GM23248 (cell line): ENCODE measurements around the gene ARMC8. TPM values are rescaled to one million over a fixed set of nuclear protein-coding genes. Genes with fewer than 3 reads are reported as not detected.

Experiments
- DNase-seq: peaks from one replicate; pipeline ENCODE4 v3.0.0-alpha.2; 2015
- H2AFZ ChIP-seq: fragments of 200-600 bp; sonication (generic); 2 replicates; pipeline ENCODE4 v1.6.1; 2016; ENCODE audit warnings: antibody characterized with exemption
- H3F3A ChIP-seq: fragments of 200-600 bp; sonication (generic); 2 replicates; pipeline ENCODE4 v1.6.1; 2016; ENCODE audit warnings: mild to moderate bottlenecking, antibody characterized with exemption, mixed run types; ENCODE audit not compliant: insufficient read depth
- H3K27ac ChIP-seq: fragments of 200-600 bp; sonication (generic); 2 replicates; pipeline ENCODE4 v1.5.1; 2016; ENCODE audit warnings: mild to moderate bottlenecking
- H3K27me3 ChIP-seq: fragments of 200-600 bp; sonication (generic); replicated peaks from 2 replicates; pipeline ENCODE4 v1.6.1; 2016; ENCODE audit warnings: mild to moderate bottlenecking; ENCODE audit not compliant: insufficient read depth
- H3K36me3 ChIP-seq: fragments of 200-600 bp; sonication (generic); 2 replicates; pipeline ENCODE4 v1.6.1; 2016; ENCODE audit warnings: low read depth, mild to moderate bottlenecking
- H3K4me1 ChIP-seq: fragments of 200-600 bp; sonication (generic); 2 replicates; pipeline ENCODE4 v1.6.1; 2016; ENCODE audit warnings: mild to moderate bottlenecking; ENCODE audit not compliant: insufficient read depth
- H3K4me2 ChIP-seq: fragments of 200-600 bp; sonication (generic); one replicate; pipeline ENCODE4 v1.6.1; 2016; ENCODE audit warnings: mild to moderate bottlenecking; ENCODE audit not compliant: unreplicated experiment
- H3K4me3 ChIP-seq: fragments of 200-600 bp; sonication (generic); 2 replicates; pipeline ENCODE4 v1.5.1; 2016; ENCODE audit warnings: mild to moderate bottlenecking
- H3K79me2 ChIP-seq: fragments of 200-600 bp; sonication (generic); 2 replicates; pipeline ENCODE4 v1.6.1; 2016; ENCODE audit warnings: mild to moderate bottlenecking; ENCODE audit not compliant: insufficient read depth
- H3K9ac ChIP-seq: fragments of 200-600 bp; sonication (generic); 2 replicates; pipeline ENCODE4 v1.6.1; 2016; ENCODE audit warnings: mild to moderate bottlenecking
- H3K9me2 ChIP-seq: fragments of 200-600 bp; sonication (generic); 2 replicates; pipeline ENCODE4 v1.6.1; 2016; ENCODE audit warnings: mixed run types, mild to moderate bottlenecking, moderate library complexity; ENCODE audit not compliant: insufficient read depth
- H3K9me3 ChIP-seq: fragments of 200-600 bp; sonication (generic); one replicate; pipeline ENCODE4 v1.6.1; 2017; ENCODE audit warnings: low read depth
- H4K20me1 ChIP-seq: fragments of 200-600 bp; sonication (generic); 2 replicates; pipeline ENCODE4 v1.6.0; 2016; ENCODE audit not compliant: insufficient read depth
- EZH2 ChIP-seq: fragments of 200-600 bp; sonication (generic); IDR thresholded peaks from 2 replicates; pipeline ENCODE4 v1.6.1; 2018; ENCODE audit warnings: antibody characterized with exemption, mild to moderate bottlenecking; ENCODE audit not compliant: insufficient read depth, poor library complexity, severe bottlenecking
- EZH2phosphoT487 ChIP-seq: fragments of 200-600 bp; sonication (generic); IDR thresholded peaks from 2 replicates; pipeline ENCODE4 v1.6.1; 2018; ENCODE audit warnings: antibody characterized with exemption, moderate library complexity, mild to moderate bottlenecking, low read depth; ENCODE audit not compliant: insufficient read depth
- WGBS, 2 experiments: methylation state at CpG; one replicate each; pipeline ENCODE4 v1.1.6; 2015 to 2017; ENCODE audit warnings: low lambda C conversion rate in 2 of 2, low coverage in 1 of 2; ENCODE audit errors: missing lambda C conversion rate in 2 of 2; 5-methylcytosine and 5-hydroxymethylcytosine counted together
- in situ Hi-C: fragments of 300-500 bp; cut with MboI; formaldehyde crosslinking; loops from 2 replicates; pipeline ENCODE4 v1.15.0; 2020
- polyA plus RNA-seq: library from polyadenylated mRNA; unstranded; fragments of >200 nt; fragmentation: Nextera tagmentation; extraction: Ambion mirVana; gene quantifications from 2 replicates; pipeline ENCODE4 v1.2.1, GENCODE V29; 2016
- total RNA-seq: library from RNA; depleted of rRNA; stranded (reverse); fragments of >200 nt; shearing (Covaris generic); gene quantifications from 2 replicates; pipeline ENCODE4 v1.2.3, GENCODE V29; 2014

ARMC8 gene
- total and polyA plus RNA-seq, 2 experiments from 2014 or later = 30.1 to 32.9 TPM

- Histone ChIP-seq H3K9me2 (no peaks in the 10 kb centered on the region; the same call in 1 of the 2 replicates), H3K79me2 (peaks cover 98% of the 10 kb centered on the region), H3K4me2 (no peak overlapping the region), H3K4me1 (no peaks in the 10 kb centered on the region), H3K4me3 (no peak overlapping the region), H3K9me3 (no peaks in the 10 kb centered on the region), H4K20me1 (0 out of 2 replicates have a peak, but pooled peaks cover 6% of the 10 kb centered on the region), H3K9ac (no peak overlapping the region), H3K27ac (no peak overlapping the region), H3K27me3 (no peaks in the 10 kb centered on the region), H2AFZ (no peak overlapping the region), H3K36me3 (no peaks in the 10 kb centered on the region), H3F3A (no peaks in the 10 kb centered on the region)
- DNase-seq = no peak
- in situ Hi-C loops = no loop called here
- WGBS, 2 experiments = 97 to 98% methylated on average over 3 of the region's 3 CpGs
- TF ChIP-seq EZH2 (no peak), EZH2phosphoT487 (no peak)
These were observed 23.4 kb downstream of the ARMC8 start for GRCh38 chr3:138210528-138210927.

- H3K4me2 ChIP-seq = no peak overlapping the region
- TF ChIP-seq EZH2phosphoT487 = no peak
- no peak for TF ChIP-seq EZH2
- in situ Hi-C loops = no loop called here
- H3K27ac ChIP-seq = no peak overlapping the region
- H4K20me1 ChIP-seq = 0 out of 2 replicates have a peak, but pooled peaks cover 3% of the 10 kb centered on the region
- H3K27me3 ChIP-seq = no peaks in the 10 kb centered on the region
- no peak overlapping the region for H2AFZ ChIP-seq
- no peaks in the 10 kb centered on the region for H3F3A ChIP-seq
- no peak for DNase-seq
- H3K9me2 ChIP-seq = no peaks in the 10 kb centered on the region; the same call in 1 of the 2 replicates
- no peak overlapping the region for H3K9ac ChIP-seq
- peaks cover 96% of the 10 kb centered on the region for H3K79me2 ChIP-seq
- H3K4me1 ChIP-seq = no peaks in the 10 kb centered on the region
- H3K36me3 ChIP-seq = 0 out of 2 replicates have a peak, but pooled peaks cover 5% of the 10 kb centered on the region
- 98 to 99% methylated on average over 7 of the region's 7 CpGs for WGBS, 2 experiments
- H3K9me3 ChIP-seq = no peaks in the 10 kb centered on the region
- H3K4me3 ChIP-seq = no peak overlapping the region
These were observed 26.4 kb downstream of the ARMC8 start for GRCh38 chr3:138213398-138214085.

GRCh38 chr3:138219255-138219654, 32.2 kb downstream of the ARMC8 start:
- Histone ChIP-seq H3K36me3 (peaks cover 11% of the 10 kb centered on the region; the same call in 1 of the 2 replicates), H3K9me3 (no peaks in the 10 kb centered on the region), H3K4me2 (no peak overlapping the region), H3K79me2 (peaks cover 63% of the 10 kb centered on the region), H3K4me3 (no peak overlapping the region), H4K20me1 (0 out of 2 replicates have a peak, but pooled peaks cover 3% of the 10 kb centered on the region), H3K9me2 (no peaks in the 10 kb centered on the region), H3K27ac (no peak overlapping the region), H3F3A (no peaks in the 10 kb centered on the region), H3K4me1 (no peaks in the 10 kb centered on the region), H2AFZ (no peak overlapping the region), H3K27me3 (no peaks in the 10 kb centered on the region), H3K9ac (no peak overlapping the region)
- WGBS, 2 experiments = 100% methylated on average over 1 of the region's 1 CpG
- DNase-seq = no peak
- TF ChIP-seq EZH2 = no peak
- TF ChIP-seq EZH2phosphoT487 = no peak
- in situ Hi-C loops = no loop called here

GRCh38 chr3:138220242-138220641, 33.1 kb downstream of the ARMC8 start:
- peaks cover 53% of the 10 kb centered on the region for H3K79me2 ChIP-seq
- 0 out of 2 replicates have a peak, but pooled peaks cover 3% of the 10 kb centered on the region for H4K20me1 ChIP-seq
- no peak for DNase-seq
- no peak overlapping the region for H2AFZ ChIP-seq
- no peak for TF ChIP-seq EZH2
- TF ChIP-seq EZH2phosphoT487 = no peak
- H3K27me3 ChIP-seq = no peaks in the 10 kb centered on the region
- no peaks in the 10 kb centered on the region for H3K4me1 ChIP-seq
- H3F3A ChIP-seq = no peaks in the 10 kb centered on the region
- no peaks in the 10 kb centered on the region for H3K9me2 ChIP-seq
- WGBS, 2 experiments = 92 to 97% methylated on average over 1 of the region's 1 CpG
- H3K4me2 ChIP-seq = no peak overlapping the region
- no peak overlapping the region for H3K27ac ChIP-seq
- H3K9me3 ChIP-seq = no peaks in the 10 kb centered on the region
- peaks cover 20% of the 10 kb centered on the region for H3K36me3 ChIP-seq
- H3K4me3 ChIP-seq = no peak overlapping the region
- no peak overlapping the region for H3K9ac ChIP-seq
- in situ Hi-C loops = no loop called here
